CD4-positive, alpha-beta T cell (primary cell): Measurements from ENCODE around the gene HIVEP3. TPM values are rescaled to one million over a fixed set of nuclear protein-coding genes. Genes with fewer than 3 reads are reported as not detected.

Source experiments
- ATAC-seq: fragments of 200-7000 bp; cut with Tn5 transposase; one replicate; pipeline ENCODE4 v1.10.0; 2022; ENCODE audit warnings: mild to moderate bottlenecking; ENCODE audit not compliant: poor library complexity
- CTCF ChIA-PET: fragments of 350-600 bp; sonication (Branson Sonifier 250); formaldehyde crosslinking; loops from one replicate; lab custom pipeline; 2021; ENCODE audit warnings: antibody characterized with exemption, inconsistent platforms; lab: Charles Lee
- POLR2A ChIA-PET: fragments of 350-600 bp; sonication (Branson Sonifier 250); formaldehyde crosslinking; loops from one replicate; lab custom pipeline; 2021; ENCODE audit warnings: antibody characterized with exemption, inconsistent platforms; lab: Charles Lee
- DNase-seq, 14 experiments: peaks; one replicate each; pipeline ENCODE4 v3.0.0-alpha.2; 2013 to 2020; ENCODE audit warnings: mixed read lengths in 2 of 14
- H3K27ac ChIP-seq, 2 donors: one replicate each; pipeline versions ENCODE4 v1.5.1 to v1.7.0; 2013; ENCODE audit warnings: low read length in 2 of 2, low read depth in 1 of 2, mild to moderate bottlenecking in 1 of 2
- H3K27me3 ChIP-seq, 2 experiments: 1 replicate in 1 of 2; 2 replicates in 1 of 2; pipeline versions ENCODE4 v1.6.1 to v1.7.0; 2013; ENCODE audit warnings: low read length in 2 of 2, control low read depth in 1 of 2, mild to moderate bottlenecking in 1 of 2, moderate library complexity in 1 of 2; ENCODE audit not compliant: insufficient read depth in 2 of 2, control insufficient read depth in 1 of 2
- H3K36me3 ChIP-seq: one replicate; pipeline ENCODE4 v1.6.1; 2013; ENCODE audit warnings: low read length, control low read depth; ENCODE audit not compliant: insufficient read depth
- H3K4me1 ChIP-seq: one replicate; pipeline ENCODE4 v1.6.1; 2013; ENCODE audit warnings: low read length, control low read depth; ENCODE audit not compliant: insufficient read depth
- H3K4me3 ChIP-seq: one replicate; pipeline ENCODE4 v1.5.1; 2013; ENCODE audit warnings: mild to moderate bottlenecking, low read length, moderate library complexity
- H3K9me3 ChIP-seq, 2 experiments: 1 replicate in 1 of 2; 2 replicates in 1 of 2; pipeline versions ENCODE4 v1.6.1 to v1.7.0; 2013; ENCODE audit warnings: low read length in 2 of 2, mild to moderate bottlenecking in 2 of 2, control low read depth in 1 of 2, moderate library complexity in 1 of 2; ENCODE audit not compliant: control insufficient read depth in 1 of 2, insufficient read depth in 1 of 2
- H3K27ac Mint-ChIP-seq: one replicate; pipeline ENCODE4 v1.8.0; 2020; ENCODE audit warnings: mixed read lengths
- H3K27me3 Mint-ChIP-seq: one replicate; pipeline ENCODE4 v1.8.0; 2021; ENCODE audit warnings: mixed read lengths
- H3K36me3 Mint-ChIP-seq: one replicate; pipeline ENCODE4 v1.8.0; 2021; ENCODE audit warnings: low read depth, mixed read lengths
- H3K4me1 Mint-ChIP-seq: one replicate; pipeline ENCODE4 v1.8.0; 2021; ENCODE audit warnings: low read depth, mixed read lengths
- H3K4me3 Mint-ChIP-seq: one replicate; pipeline ENCODE4 v1.8.0; 2020; ENCODE audit warnings: mild to moderate bottlenecking, mixed read lengths
- H3K9me3 Mint-ChIP-seq: one replicate; pipeline ENCODE4 v1.8.0; 2020; ENCODE audit warnings: mixed read lengths
- CTCF ChIP-seq: fragments of 200-600 bp; IDR thresholded peaks from one replicate; pipeline ENCODE4 v1.8.0; 2022; ENCODE audit warnings: antibody characterized with exemption, mild to moderate bottlenecking
- intact Hi-C, 2 experiments: fragments of 100-400 bp; cut with DNase I in 1 of 2; cut with micrococcal nuclease in 1 of 2; formaldehyde crosslinking; loops; one replicate each; pipeline versions ENCODE4 v1.15.1 to v1.9.0; 2023 to 2025; cut with DNase I, micrococcal nuclease
- total RNA-seq, 174 experiments: library from RNA in 2 of 174; stranded (reverse) in 2 of 174; gene quantifications; one replicate each; pipeline ENCODE4 v1.2.3 and lab custom pipeline; 2021 to 2026

HIVEP3 gene
- total RNA-seq, 2 experiments from 2014 or later = 5.1 to 5.4 TPM

GRCh38 chr1:41878911-41879310 lies 39.8 kb downstream of the HIVEP3 start:
- H3K4me1 ChIP-seq = peaks cover 16% of the 10 kb centered on the region
- H3K4me3 ChIP-seq = no peak overlapping the region
- ChIA-PET POLR2A (no interaction called here), CTCF (no interaction called here)
- no peak for TF ChIP-seq CTCF
- H3K36me3 Mint-ChIP-seq = no peaks in the 10 kb centered on the region
- no peaks in the 10 kb centered on the region for H3K27me3 ChIP-seq
- H3K9me3 ChIP-seq = no peaks in the 10 kb centered on the region
- H3K27me3 Mint-ChIP-seq = no peaks in the 10 kb centered on the region
- DNase-seq (no peak), ATAC-seq (no peak)
- intact Hi-C loops = no loop called here
- H3K4me1 Mint-ChIP-seq = peaks cover 25% of the 10 kb centered on the region
- H3K27ac ChIP-seq = no peak overlapping the region
- H3K4me3 Mint-ChIP-seq = no peak overlapping the region
- H3K9me3 Mint-ChIP-seq = no peaks in the 10 kb centered on the region
- H3K27ac Mint-ChIP-seq = no peak overlapping the region
- no peaks in the 10 kb centered on the region for H3K36me3 ChIP-seq

- peaks cover 28% of the 10 kb centered on the region for H3K4me1 Mint-ChIP-seq
- Histone ChIP-seq H3K4me3 (no peak overlapping the region), H3K4me1 (peaks cover 16% of the 10 kb centered on the region), H3K36me3 (no peaks in the 10 kb centered on the region), H3K27me3 (no peaks in the 10 kb centered on the region), H3K9me3 (no peaks in the 10 kb centered on the region), H3K27ac (no peak overlapping the region)
- no peak for TF ChIP-seq CTCF
- ChIA-PET CTCF (no interaction called here), POLR2A (no interaction called here)
- no peak overlapping the region for H3K4me3 Mint-ChIP-seq
- no peak for DNase-seq
- no peak for ATAC-seq
- no peaks in the 10 kb centered on the region for H3K27me3 Mint-ChIP-seq
- no peaks in the 10 kb centered on the region for H3K9me3 Mint-ChIP-seq
- no peak overlapping the region for H3K27ac Mint-ChIP-seq
- intact Hi-C loops = no loop called here
- no peaks in the 10 kb centered on the region for H3K36me3 Mint-ChIP-seq
Measured at GRCh38 chr1:41878495-41878894, 40.2 kb downstream of the HIVEP3 start.

GRCh38 chr1:41876576-41877445 lies 41.9 kb downstream of the HIVEP3 start:
- CTCF ChIA-PET = no interaction called here
- intact Hi-C loops = no loop called here

More at GRCh38 chr1:41876576-41877445, 41.9 kb downstream of the HIVEP3 start:
- H3K4me3 ChIP-seq = no peak overlapping the region
- TF ChIP-seq CTCF = no peak
- no peaks in the 10 kb centered on the region for H3K36me3 Mint-ChIP-seq
- ATAC-seq (no peak), DNase-seq (no peak)
- POLR2A ChIA-PET = no interaction called here
- no peak overlapping the region for H3K27ac ChIP-seq
- peaks cover 11% of the 10 kb centered on the region for H3K4me1 ChIP-seq
- no peak overlapping the region for H3K27ac Mint-ChIP-seq
- H3K9me3 Mint-ChIP-seq = no peaks in the 10 kb centered on the region
- H3K27me3 Mint-ChIP-seq = no peaks in the 10 kb centered on the region
- H3K4me3 Mint-ChIP-seq = no peak overlapping the region
- H3K36me3 ChIP-seq = no peaks in the 10 kb centered on the region
- no peaks in the 10 kb centered on the region for H3K9me3 ChIP-seq
- H3K4me1 Mint-ChIP-seq = peaks cover 16% of the 10 kb centered on the region
- H3K27me3 ChIP-seq = no peaks in the 10 kb centered on the region
